Heart left ventricle (tissue), 13 donors: ENCODE results near the gene PTMS.

Experiments
- POLR2A ChIP-seq, 2 donors: fragments of 450-650 bp; IDR thresholded peaks; one replicate each; pipeline ENCODE4 v1.6.1; 2017; ENCODE audit warnings: antibody characterized with exemption in 2 of 2, mild to moderate bottlenecking in 2 of 2, moderate library complexity in 2 of 2
- TF ChIP-seq, protein P1 (sequence below), 12 donors: fragments of 200-600 bp; sonication (generic) in 4 of 12; IDR thresholded peaks; one replicate each; pipeline versions ENCODE4 v1.5.0 to v1.8.0; 2018 to 2022; ENCODE audit warnings: antibody characterized with exemption in 12 of 12, mild to moderate bottlenecking in 5 of 12
- donor health status: ischemic (EF 13 %, LVEDD 7.1; RV severe dilation, severe dysfunction).
- donor health status: DM: no; HTN: yes; CAD: no.
- donor health status: DM: no; HTN: no; CAD: no.
- donor health status: ischemic (EF 25% LVEDD 6.9; RV normal size, moderate dysfunction).
- donor health status: ischemic (EF 25% LVEDD 5.7; RV mildly dilated, moderate dysfunction).
- donor health status: ischemic (EF 35%, LVEDD 5.7; RV mildly dilated, moderate dysfunction).
- donor health status: nonischemic (EF 11% LVEDD 7.7; RV severe dilation, severe dysfunction).
- donor health status: DM: yes; HTN: yes; CAD: no.
- donor health status: PGD.
- donor health status: ischemic (EF 29% LVEDD 5.4; RV normal size, mild dysfunction).
- donor health status: nonischemic (EF 23%, LVEDD 6.1; RV moderate dilation, normal function).

DNA sequence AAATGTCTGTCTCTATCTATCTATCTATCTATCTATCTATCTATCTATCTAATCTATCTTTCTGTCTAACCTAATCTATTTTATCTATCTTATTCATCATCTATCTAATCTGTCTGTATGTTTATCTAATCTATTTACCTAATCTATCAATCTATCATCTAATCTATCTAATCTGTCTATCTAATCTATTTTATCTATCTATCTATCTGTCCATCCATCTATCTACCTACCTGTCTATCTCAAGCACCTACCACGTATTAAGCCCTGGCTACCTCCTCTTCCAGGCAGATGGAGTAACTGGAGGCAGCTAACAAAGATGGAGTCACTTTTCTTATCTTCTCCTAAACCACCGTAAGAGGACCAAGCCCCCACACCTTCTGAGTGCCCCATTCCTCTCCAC, 28.9 kb downstream of the PTMS start:
- TF ChIP-seq, protein P1, sequence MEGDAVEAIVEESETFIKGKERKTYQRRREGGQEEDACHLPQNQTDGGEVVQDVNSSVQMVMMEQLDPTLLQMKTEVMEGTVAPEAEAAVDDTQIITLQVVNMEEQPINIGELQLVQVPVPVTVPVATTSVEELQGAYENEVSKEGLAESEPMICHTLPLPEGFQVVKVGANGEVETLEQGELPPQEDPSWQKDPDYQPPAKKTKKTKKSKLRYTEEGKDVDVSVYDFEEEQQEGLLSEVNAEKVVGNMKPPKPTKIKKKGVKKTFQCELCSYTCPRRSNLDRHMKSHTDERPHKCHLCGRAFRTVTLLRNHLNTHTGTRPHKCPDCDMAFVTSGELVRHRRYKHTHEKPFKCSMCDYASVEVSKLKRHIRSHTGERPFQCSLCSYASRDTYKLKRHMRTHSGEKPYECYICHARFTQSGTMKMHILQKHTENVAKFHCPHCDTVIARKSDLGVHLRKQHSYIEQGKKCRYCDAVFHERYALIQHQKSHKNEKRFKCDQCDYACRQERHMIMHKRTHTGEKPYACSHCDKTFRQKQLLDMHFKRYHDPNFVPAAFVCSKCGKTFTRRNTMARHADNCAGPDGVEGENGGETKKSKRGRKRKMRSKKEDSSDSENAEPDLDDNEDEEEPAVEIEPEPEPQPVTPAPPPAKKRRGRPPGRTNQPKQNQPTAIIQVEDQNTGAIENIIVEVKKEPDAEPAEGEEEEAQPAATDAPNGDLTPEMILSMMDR (IDR thresholded peaks at IDR 0.05), result no peak
- no peak for TF ChIP-seq POLR2A (IDR thresholded peaks at IDR 0.05)
